ENCODE measurements around the gene MED29. TPM values are rescaled to one million over a fixed set of nuclear protein-coding genes. Genes with fewer than 3 reads are reported as not detected.

Gene MED29
- polyA plus RNA-seq, 1 experiment = 36.6 TPM

GRCh38 chr19:39445196-39446111 is 54.3 kb downstream of the MED29 start, which contains the start of gene SUPT5H:
SUPT5H (plus strand) TSS chr19:39445582; CDS start chr19:39445891, 309 bp downstream.
- peak; percentile 83 for DNase-seq (ENCODE audit: low read depth)
- POLR2A ChIA-PET = interaction anchor here (1.5 kb wide), 1 partner anchor 10 kb away, joined by 8 read pairs; the partner anchor contains the start of gene RPS16
- TF ChIP-seq, protein P1, sequence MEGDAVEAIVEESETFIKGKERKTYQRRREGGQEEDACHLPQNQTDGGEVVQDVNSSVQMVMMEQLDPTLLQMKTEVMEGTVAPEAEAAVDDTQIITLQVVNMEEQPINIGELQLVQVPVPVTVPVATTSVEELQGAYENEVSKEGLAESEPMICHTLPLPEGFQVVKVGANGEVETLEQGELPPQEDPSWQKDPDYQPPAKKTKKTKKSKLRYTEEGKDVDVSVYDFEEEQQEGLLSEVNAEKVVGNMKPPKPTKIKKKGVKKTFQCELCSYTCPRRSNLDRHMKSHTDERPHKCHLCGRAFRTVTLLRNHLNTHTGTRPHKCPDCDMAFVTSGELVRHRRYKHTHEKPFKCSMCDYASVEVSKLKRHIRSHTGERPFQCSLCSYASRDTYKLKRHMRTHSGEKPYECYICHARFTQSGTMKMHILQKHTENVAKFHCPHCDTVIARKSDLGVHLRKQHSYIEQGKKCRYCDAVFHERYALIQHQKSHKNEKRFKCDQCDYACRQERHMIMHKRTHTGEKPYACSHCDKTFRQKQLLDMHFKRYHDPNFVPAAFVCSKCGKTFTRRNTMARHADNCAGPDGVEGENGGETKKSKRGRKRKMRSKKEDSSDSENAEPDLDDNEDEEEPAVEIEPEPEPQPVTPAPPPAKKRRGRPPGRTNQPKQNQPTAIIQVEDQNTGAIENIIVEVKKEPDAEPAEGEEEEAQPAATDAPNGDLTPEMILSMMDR (IDR thresholded peaks at IDR 0.05; ENCODE audit: insufficient read depth, low read depth, low read length) = no peak
- CTCF ChIA-PET = interaction anchor here (0.7 to 2.3 kb wide), 6 partner anchors 9 to 87 kb away, joined by 3 to 11 read pairs (median 4); partner anchors contain the start of gene EID2B
- Histone ChIP-seq H3K4me3 (ENCODE audit: low read depth, low read length) (peak within 1 kb of the TSS; percentile 90), H3K36me3 (ENCODE audit: control insufficient read depth, insufficient read depth, low read length) (peaks cover 1% of the 10 kb centered on the region; the same call in 1 of the 2 replicates), H3K27me3 (ENCODE audit: control insufficient read depth, insufficient read depth, low read length) (no peaks in the 10 kb centered on the region)

DNA sequence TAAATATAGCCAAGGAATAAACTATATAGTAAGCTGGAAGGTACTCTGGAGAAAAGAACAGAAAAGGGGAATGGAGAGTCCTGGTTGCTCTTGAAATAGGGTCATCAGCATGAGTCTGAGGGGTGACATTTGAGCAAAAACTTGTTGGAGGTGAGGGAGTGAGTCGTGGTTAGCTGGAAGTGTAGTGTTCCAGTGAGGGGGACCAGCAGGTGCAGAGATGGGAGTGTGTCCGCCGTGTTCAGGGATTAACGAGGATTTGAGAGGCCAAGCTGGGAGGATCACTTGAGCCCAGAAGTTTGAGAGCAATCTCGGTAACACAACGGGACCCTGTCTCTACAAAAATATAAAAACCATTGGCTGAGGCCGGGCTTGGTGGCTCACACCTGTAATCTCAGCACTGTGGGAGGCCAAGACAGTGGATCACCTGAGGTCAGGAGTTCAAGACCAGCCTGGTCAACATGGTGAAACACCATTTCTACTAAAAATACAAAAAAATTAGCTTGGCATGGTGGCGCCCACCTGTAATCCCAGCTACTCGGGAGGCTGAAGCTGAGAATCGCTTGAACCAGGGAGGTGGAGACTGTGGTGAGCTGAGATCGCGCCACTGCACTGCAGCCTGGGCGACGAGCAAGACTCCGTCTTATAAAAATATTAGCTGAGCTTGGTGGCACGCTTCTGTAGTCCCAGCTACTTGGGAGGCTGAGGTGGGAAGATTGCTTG is 55.3 kb downstream of the MED29 start:
- Histone ChIP-seq H3K27me3 (ENCODE audit: control insufficient read depth, insufficient read depth, low read length) (no peaks in the 10 kb centered on the region), H3K36me3 (ENCODE audit: control insufficient read depth, insufficient read depth, low read length) (peaks cover 1% of the 10 kb centered on the region; the same call in 1 of the 2 replicates), H3K4me3 (ENCODE audit: low read depth, low read length) (peak overlapping the region; percentile 90)
- POLR2A ChIA-PET = interaction anchor here (1.5 to 1.9 kb wide), 2 partner anchors 11 kb away, joined by 8 to 13 read pairs; partner anchors contain the start of gene RPS16
- no peak for DNase-seq (ENCODE audit: low read depth)
- CTCF ChIA-PET = interaction anchor here (1.0 to 2.3 kb wide), 4 partner anchors 28 to 86 kb away, joined by 3 to 11 read pairs (median 4); partner anchors contain the start of gene EID2B
- TF ChIP-seq, protein P1 (IDR thresholded peaks at IDR 0.05; ENCODE audit: insufficient read depth, low read depth, low read length) = no peak

DNA sequence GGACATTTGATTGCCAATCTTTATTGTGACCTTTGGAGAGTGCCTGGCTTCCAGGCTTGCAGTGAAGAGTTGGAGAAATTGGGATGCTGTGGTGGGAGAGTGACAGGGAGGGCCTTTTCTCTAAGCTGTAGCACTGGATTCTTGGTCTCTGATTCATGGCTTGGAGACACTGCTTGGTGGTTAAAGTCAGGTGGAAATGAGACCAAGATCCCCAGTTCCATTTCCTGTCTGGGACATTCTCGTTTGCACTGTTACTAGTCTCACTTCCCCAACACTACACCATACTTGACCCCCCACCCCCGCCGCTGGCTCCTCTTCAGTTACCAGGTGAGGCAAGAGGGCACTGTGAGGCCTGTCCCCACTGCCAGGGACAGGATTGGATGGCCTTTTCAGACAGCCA is 57.1 kb downstream of the MED29 start:
- H3K27me3 ChIP-seq (ENCODE audit: control insufficient read depth, insufficient read depth, low read length) = no peaks in the 10 kb centered on the region
- ChIA-PET CTCF (interaction anchor here (0.7 to 1.3 kb wide), 4 partner anchors 10 to 44 kb away, joined by 3 to 5 read pairs (median 3); no protein-coding TSS in a partner anchor), POLR2A (interaction anchor here (0.7 to 1.9 kb wide), 2 partner anchors 12 to 24 kb away, joined by 3 to 13 read pairs; partner anchors contain the start of gene RPS16)
- no peak for DNase-seq (ENCODE audit: low read depth)
- TF ChIP-seq, protein P1 (IDR thresholded peaks at IDR 0.05; ENCODE audit: insufficient read depth, low read depth, low read length) = no peak
- no peak overlapping the region for H3K4me3 ChIP-seq (ENCODE audit: low read depth, low read length)
- peaks cover 6% of the 10 kb centered on the region for H3K36me3 ChIP-seq (ENCODE audit: control insufficient read depth, insufficient read depth, low read length)

DNA sequence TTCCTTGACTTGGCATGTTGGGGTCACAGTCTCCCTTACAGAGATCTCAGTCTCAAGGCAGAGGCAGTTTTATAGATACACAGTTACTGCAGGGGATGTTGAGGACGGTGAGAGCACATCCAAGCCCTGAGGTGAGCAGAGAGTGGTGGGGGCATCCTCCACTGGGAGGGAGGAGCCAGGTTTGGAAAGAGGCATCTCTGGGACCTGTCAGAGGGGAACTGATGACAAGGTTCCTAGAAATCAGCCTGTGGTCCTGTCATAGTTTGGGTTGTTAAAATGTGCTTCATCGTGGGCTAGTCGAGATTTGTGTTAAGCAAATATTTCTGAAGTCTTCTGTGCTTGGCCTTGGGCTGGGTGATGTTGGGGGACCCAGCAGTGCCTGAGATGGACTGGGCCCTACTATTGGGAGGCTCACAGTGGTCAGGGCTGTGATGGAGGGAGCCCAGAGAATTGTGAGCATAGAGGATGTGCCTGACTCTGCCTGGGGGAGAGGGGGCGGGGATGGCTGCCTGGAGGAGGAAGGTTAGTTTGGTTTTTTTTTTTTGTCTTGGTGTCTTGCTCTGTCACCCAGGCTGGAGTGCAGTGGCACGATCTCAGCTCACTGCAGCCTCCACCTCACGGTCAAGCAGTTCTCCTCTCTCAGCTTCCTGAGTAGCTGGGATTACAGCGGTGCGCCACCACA is 58.1 kb downstream of the MED29 start:
- no peak for DNase-seq (ENCODE audit: low read depth)
- no peak overlapping the region for H3K4me3 ChIP-seq (ENCODE audit: low read depth, low read length)
- H3K27me3 ChIP-seq (ENCODE audit: control insufficient read depth, insufficient read depth, low read length) = no peaks in the 10 kb centered on the region
- ChIA-PET POLR2A (interaction anchor here (0.7 kb wide), 1 partner anchor 15 kb away, joined by 7 read pairs; no protein-coding TSS in a partner anchor), CTCF (interaction anchor here (1.3 to 2.0 kb wide), 2 partner anchors 25 kb away, joined by 5 to 9 read pairs; no protein-coding TSS in a partner anchor)
- H3K36me3 ChIP-seq (ENCODE audit: control insufficient read depth, insufficient read depth, low read length) = peaks cover 8% of the 10 kb centered on the region
- TF ChIP-seq, protein P1 (IDR thresholded peaks at IDR 0.05; ENCODE audit: insufficient read depth, low read depth, low read length) = no peak

Small RNAs within 50 kb of the gene (small RNA-seq; reads per million reads assigned to genes)
- gene AC011445.2 (ENCODE audit: insufficient read length, low read depth, low replicate concordance) = not detected
- gene MIR4530 (ENCODE audit: insufficient read length, low read depth, low replicate concordance) = not detected
- not detected for gene RN7SL566P (ENCODE audit: insufficient read length, low read depth, low replicate concordance)

Other genes with a start within 250 kb of the MED29 start
- 0.04 TPM in 2 replicates for gene NCCRP1, start 194.4 kb upstream of the MED29 start, polyA plus RNA-seq (2011; rRNA removed)
- gene SYCN, start 187.1 kb upstream of the MED29 start, polyA plus RNA-seq (2011; rRNA removed) = not detected in 2 replicates
- not detected in 2 replicates for gene IFNL3, start 146.4 kb upstream of the MED29 start, polyA plus RNA-seq (2011; rRNA removed)
- not detected in 2 replicates for gene IFNL4, start 142.5 kb upstream of the MED29 start, polyA plus RNA-seq (2011; rRNA removed)
- gene IFNL2, start 123.0 kb upstream of the MED29 start, polyA plus RNA-seq (2011; rRNA removed) = not detected in 2 replicates
- not detected in 2 replicates for gene IFNL1, start 95.0 kb upstream of the MED29 start, polyA plus RNA-seq (2011; rRNA removed)
- gene LRFN1, start 70.5 kb upstream of the MED29 start, polyA plus RNA-seq (2011; rRNA removed) = 0.02 and 0.06 TPM in 2 replicates
- 0.50 and 0.56 TPM in 2 replicates for gene GMFG, start 55.3 kb upstream of the MED29 start, polyA plus RNA-seq (2011; rRNA removed)
- gene SAMD4B, start 49.0 kb upstream of the MED29 start, polyA plus RNA-seq (2011; rRNA removed) = 45.7 and 75.7 TPM in 2 replicates
- gene PAF1, start 272 bp upstream of the MED29 start, polyA plus RNA-seq (2011; rRNA removed) = 50.2 and 51.8 TPM in 2 replicates
- 4.8 and 9.5 TPM in 2 replicates for gene ZFP36, start 15.5 kb downstream of the MED29 start, polyA plus RNA-seq (2011; rRNA removed)
- gene PLEKHG2, start 21.3 kb downstream of the MED29 start, polyA plus RNA-seq (2011; rRNA removed) = 12.5 and 20.6 TPM in 2 replicates
- gene RPS16, start 44.6 kb downstream of the MED29 start, polyA plus RNA-seq (2011; rRNA removed) = 2,401 and 2,896 TPM in 2 replicates
- gene SUPT5H, start 54.2 kb downstream of the MED29 start, polyA plus RNA-seq (2011; rRNA removed) = 55.2 and 81.8 TPM in 2 replicates
- 86.1 and 97.8 TPM in 2 replicates for gene TIMM50, start 89.5 kb downstream of the MED29 start, polyA plus RNA-seq (2011; rRNA removed)
- 0.71 and 1.0 TPM in 2 replicates for gene DLL3, start 107.6 kb downstream of the MED29 start, polyA plus RNA-seq (2011; rRNA removed)
- gene SELENOV, start 123.8 kb downstream of the MED29 start, polyA plus RNA-seq (2011; rRNA removed) = not detected in 2 replicates
- gene EID2B, start 141.5 kb downstream of the MED29 start, polyA plus RNA-seq (2011; rRNA removed) = 2.2 and 2.3 TPM in 2 replicates
- gene EID2, start 148.8 kb downstream of the MED29 start, polyA plus RNA-seq (2011; rRNA removed) = 5.5 and 7.9 TPM in 2 replicates
- gene LGALS13, start 211.1 kb downstream of the MED29 start, polyA plus RNA-seq (2011; rRNA removed) = not detected in 2 replicates

Data from BJ (cell line).